ENCODE data around the gene TGFA. TPM values are rescaled to one million over a fixed set of nuclear protein-coding genes. Genes with fewer than 3 reads are reported as not detected.
A peak's percentile ranks its signal among the peaks of the same experiment; 100 is the strongest.

TGFA gene
- total RNA-seq: 1 to 10 TPM; 2.0 to 3.2 TPM
- 0.75 TPM for polyA plus RNA-seq (2013, experiment 1 of 2)
- polyA plus RNA-seq (2013, experiment 2 of 2): 0.66 TPM
- long read RNA-seq, experiment 1: 0 reads
- long read RNA-seq, experiment 2, full-length matches to known transcripts: 2 of 2 reads
- long read RNA-seq, experiment 2, partial matches to known transcripts: 0 of 2 reads
- long read RNA-seq, experiment 2, other reads (novel, unspliced or antisense): 0 of 2 reads
- long read RNA-seq, experiment 3, full-length matches to known transcripts: 3 of 3 reads
- long read RNA-seq, experiment 3, partial matches to known transcripts: 0 of 3 reads
- long read RNA-seq, experiment 3, other reads (novel, unspliced or antisense): 0 of 3 reads
- long read RNA-seq, experiment 4, partial matches to known transcripts: 1 of 1 reads
- long read RNA-seq, experiment 4, other reads (novel, unspliced or antisense): 0 of 1 reads

DNA sequence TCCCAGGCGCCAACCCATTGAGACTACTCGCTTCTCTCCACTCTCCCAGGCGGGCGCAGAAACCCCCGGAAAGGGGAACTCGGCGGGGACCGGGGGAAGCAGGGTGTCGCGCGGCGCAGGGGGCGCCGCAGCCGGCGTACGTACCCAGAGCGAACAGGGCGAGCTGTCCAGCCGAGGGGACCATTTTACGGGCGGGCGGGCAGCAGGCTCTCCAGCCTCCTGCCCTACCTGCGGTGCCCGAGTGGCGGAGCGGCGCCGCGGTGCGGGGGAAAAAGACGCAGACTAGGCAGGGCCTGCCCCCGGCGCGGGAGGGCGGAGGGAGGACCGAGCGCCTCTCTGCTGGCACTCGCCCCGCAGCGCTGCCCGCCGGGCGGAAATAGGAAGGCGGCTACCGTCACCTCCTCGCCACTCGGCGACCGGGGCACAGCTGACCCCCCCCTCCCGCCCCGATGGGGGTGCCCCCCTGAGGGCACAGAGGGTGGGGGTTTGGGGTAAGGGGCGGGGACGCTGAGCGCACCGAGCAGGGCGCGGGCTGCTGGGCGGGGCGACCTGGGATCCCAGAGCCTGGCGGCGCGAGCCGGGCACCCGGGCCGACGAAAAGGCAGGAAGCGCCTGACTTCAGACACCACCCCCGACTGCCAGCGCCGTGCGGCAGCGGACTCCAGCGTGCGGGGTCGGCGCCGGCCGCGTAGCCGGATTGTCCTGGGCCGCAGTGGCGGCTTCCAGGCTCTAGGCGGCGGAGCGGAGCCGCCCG is at the start of gene TGFA:
TSS of gene TGFA (minus strand) at position 243 of the 754 bp plus-strand sequence. CDS start at position 184, 59 bp downstream.
- Mint-ChIP-seq H3K4me1 (peaks cover 29% of the 10 kb centered on the region), H3K27me3 (ENCODE audit: insufficient read depth) (peaks cover 49% of the 10 kb centered on the region), H3K9me3 (no peaks in the 10 kb centered on the region), H3K36me3 (ENCODE audit: low read depth) (no peaks in the 10 kb centered on the region), H3K4me3 (peak within 1 kb of the TSS; percentile 82), H3K27ac (peak within 1 kb of the TSS; percentile 85)
- Histone ChIP-seq H3K27me3 (ENCODE audit: control insufficient read depth, insufficient read depth, low read length, poor library complexity, severe bottlenecking) (peaks cover 62% of the 10 kb centered on the region), H3K4me1 (ENCODE audit: control insufficient read depth, insufficient read depth, low read length) (peaks cover 10% of the 10 kb centered on the region), H3K9me3 (ENCODE audit: control insufficient read depth, low read length) (no peaks in the 10 kb centered on the region), H3K4me3 (ENCODE audit: low read length) (peak within 1 kb of the TSS; percentile 84), H3K9ac (ENCODE audit: extremely low read depth, low read length, poor library complexity, severe bottlenecking) (no peak within 1 kb of the TSS), H3K36me3 (ENCODE audit: control insufficient read depth, insufficient read depth, low read length) (no peaks in the 10 kb centered on the region), H3K27ac (ENCODE audit: low read depth, low read length) (no peak within 1 kb of the TSS)
- peak; percentile 96 for DNase-seq
- WGBS, 2 experiments (ENCODE audit: insufficient coverage in 1 of 2, insufficient read length in 1 of 2): 0% methylated on average over 10 to 88 of the region's 88 CpGs
- TF ChIP-seq, protein P1, sequence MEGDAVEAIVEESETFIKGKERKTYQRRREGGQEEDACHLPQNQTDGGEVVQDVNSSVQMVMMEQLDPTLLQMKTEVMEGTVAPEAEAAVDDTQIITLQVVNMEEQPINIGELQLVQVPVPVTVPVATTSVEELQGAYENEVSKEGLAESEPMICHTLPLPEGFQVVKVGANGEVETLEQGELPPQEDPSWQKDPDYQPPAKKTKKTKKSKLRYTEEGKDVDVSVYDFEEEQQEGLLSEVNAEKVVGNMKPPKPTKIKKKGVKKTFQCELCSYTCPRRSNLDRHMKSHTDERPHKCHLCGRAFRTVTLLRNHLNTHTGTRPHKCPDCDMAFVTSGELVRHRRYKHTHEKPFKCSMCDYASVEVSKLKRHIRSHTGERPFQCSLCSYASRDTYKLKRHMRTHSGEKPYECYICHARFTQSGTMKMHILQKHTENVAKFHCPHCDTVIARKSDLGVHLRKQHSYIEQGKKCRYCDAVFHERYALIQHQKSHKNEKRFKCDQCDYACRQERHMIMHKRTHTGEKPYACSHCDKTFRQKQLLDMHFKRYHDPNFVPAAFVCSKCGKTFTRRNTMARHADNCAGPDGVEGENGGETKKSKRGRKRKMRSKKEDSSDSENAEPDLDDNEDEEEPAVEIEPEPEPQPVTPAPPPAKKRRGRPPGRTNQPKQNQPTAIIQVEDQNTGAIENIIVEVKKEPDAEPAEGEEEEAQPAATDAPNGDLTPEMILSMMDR (conservative IDR thresholded peaks at IDR 0.05): peak; percentile 83

DNA sequence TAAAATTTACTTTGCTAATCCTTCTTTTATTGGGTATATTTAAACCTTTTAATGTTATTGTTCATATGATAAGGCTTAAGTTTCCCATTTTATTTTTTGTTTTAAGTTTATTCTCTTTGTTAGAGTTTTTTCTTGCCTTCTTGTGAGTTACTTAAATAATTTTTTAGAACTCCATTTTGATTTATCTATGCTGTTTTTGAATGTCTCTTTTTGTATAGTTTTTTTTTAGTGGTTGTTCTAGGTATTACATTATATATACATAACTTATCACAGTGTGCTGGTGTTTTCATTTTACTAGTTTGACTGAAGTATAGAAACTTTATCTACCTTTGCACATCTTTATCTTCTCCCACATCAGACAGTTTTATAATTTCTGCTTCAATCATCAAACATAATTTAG is 49.4 kb upstream of the TGFA start:
- Histone ChIP-seq H3K4me1 (ENCODE audit: control insufficient read depth, insufficient read depth, low read length) (no peaks in the 10 kb centered on the region), H3K4me3 (ENCODE audit: low read length) (no peak overlapping the region), H3K27me3 (ENCODE audit: control insufficient read depth, insufficient read depth, low read length, poor library complexity, severe bottlenecking) (peaks cover 9% of the 10 kb centered on the region), H3K27ac (ENCODE audit: low read depth, low read length) (no peak overlapping the region), H3K36me3 (ENCODE audit: control insufficient read depth, insufficient read depth, low read length) (no peaks in the 10 kb centered on the region), H3K9me3 (ENCODE audit: control insufficient read depth, low read length) (peaks cover 4% of the 10 kb centered on the region), H3K9ac (ENCODE audit: extremely low read depth, low read length, poor library complexity, severe bottlenecking) (no peak overlapping the region)
- TF ChIP-seq, protein P1 (conservative IDR thresholded peaks at IDR 0.05): peak; percentile 41
- Mint-ChIP-seq H3K36me3 (ENCODE audit: low read depth) (no peaks in the 10 kb centered on the region), H3K27me3 (ENCODE audit: insufficient read depth) (peaks cover 2% of the 10 kb centered on the region), H3K27ac (no peak overlapping the region), H3K4me1 (no peaks in the 10 kb centered on the region), H3K9me3 (no peaks in the 10 kb centered on the region), H3K4me3 (no peak overlapping the region)
- no peak for DNase-seq

DNA sequence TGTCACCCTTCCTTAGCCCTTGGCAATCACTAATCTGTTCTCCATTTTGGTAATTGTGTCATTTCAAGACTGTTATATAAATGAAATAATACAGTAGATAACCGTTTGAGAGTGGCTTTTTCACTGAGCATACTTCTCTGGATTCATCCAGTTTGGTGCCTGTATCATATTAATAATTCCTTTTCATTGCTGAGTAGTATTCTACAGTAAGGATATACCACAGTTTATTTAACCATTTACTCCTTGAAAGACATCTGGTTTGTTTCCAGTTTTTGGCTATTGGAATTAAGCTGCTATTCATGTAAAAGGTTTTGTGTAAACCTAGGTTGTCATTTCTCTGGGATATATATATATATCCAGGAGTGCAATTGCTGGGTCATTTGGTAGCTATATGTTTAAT is 44.6 kb upstream of the TGFA start:
- no peaks in the 10 kb centered on the region for H3K36me3 Mint-ChIP-seq (ENCODE audit: low read depth)
- H3K4me3 Mint-ChIP-seq: no peak overlapping the region
- no peaks in the 10 kb centered on the region for H3K27me3 ChIP-seq (ENCODE audit: control insufficient read depth, insufficient read depth, low read length, poor library complexity, severe bottlenecking)
- peaks cover 5% of the 10 kb centered on the region for H3K9me3 ChIP-seq (ENCODE audit: control insufficient read depth, low read length)
- H3K9ac ChIP-seq (ENCODE audit: extremely low read depth, low read length, poor library complexity, severe bottlenecking): no peak overlapping the region
- no peak for DNase-seq
- H3K4me1 ChIP-seq (ENCODE audit: control insufficient read depth, insufficient read depth, low read length): no peaks in the 10 kb centered on the region
- WGBS, 2 experiments (ENCODE audit: insufficient coverage in 1 of 2, insufficient read length in 1 of 2): 88 to 100% methylated on average over 1 of the region's 1 CpG
- no peaks in the 10 kb centered on the region for H3K27me3 Mint-ChIP-seq (ENCODE audit: insufficient read depth)
- H3K4me3 ChIP-seq (ENCODE audit: low read length): no peak overlapping the region
- no peaks in the 10 kb centered on the region for H3K4me1 Mint-ChIP-seq
- no peaks in the 10 kb centered on the region for H3K36me3 ChIP-seq (ENCODE audit: control insufficient read depth, insufficient read depth, low read length)
- no peaks in the 10 kb centered on the region for H3K9me3 Mint-ChIP-seq
- H3K27ac ChIP-seq (ENCODE audit: low read depth, low read length): no peak overlapping the region
- H3K27ac Mint-ChIP-seq: no peak overlapping the region
- TF ChIP-seq, protein P1 (conservative IDR thresholded peaks at IDR 0.05): no peak
